Neural crest cell (in vitro differentiated cells): ENCODE measurements around the gene ICAM4. TPM values are rescaled to one million over a fixed set of nuclear protein-coding genes. Genes with fewer than 3 reads are reported as not detected.
A peak's percentile ranks its signal among the peaks of the same experiment; 100 is the strongest.
"Not testable (repeated sequence)": the region's sequence is repeated elsewhere in the genome, so short reads cannot be mapped to it uniquely, and the experiment has no call there.

ENCODE experiments used
- DNase-seq: peaks from one replicate; pipeline ENCODE4 v3.0.0; 2021; ENCODE audit warnings: low read depth, mixed read lengths, low spot score
- H3K27ac Mint-ChIP-seq: one replicate; pipeline ENCODE4 v1.8.0; 2021; ENCODE audit warnings: mild to moderate bottlenecking, mixed read lengths; ENCODE audit not compliant: unreplicated experiment
- H3K27me3 Mint-ChIP-seq: 2 replicates; pipeline ENCODE4 v1.8.0; 2021; ENCODE audit warnings: low read depth, mild to moderate bottlenecking, mixed read lengths
- H3K36me3 Mint-ChIP-seq: 2 replicates; pipeline ENCODE4 v1.8.0; 2021; ENCODE audit warnings: low read depth, mild to moderate bottlenecking, mixed read lengths
- H3K4me1 Mint-ChIP-seq: 2 replicates; pipeline ENCODE4 v1.8.0; 2021; ENCODE audit warnings: mixed read lengths
- H3K4me3 Mint-ChIP-seq: one replicate; pipeline ENCODE4 v1.8.0; 2021; ENCODE audit warnings: mild to moderate bottlenecking, mixed read lengths
- H3K9me3 Mint-ChIP-seq: 2 replicates; pipeline ENCODE4 v1.8.0; 2021; ENCODE audit warnings: mixed read lengths
- long read RNA-seq: library from polyadenylated mRNA; unstranded; transcript quantifications from one replicate; pipeline ENCODE4 v2.0.0, GENCODE V29; 2020
- total RNA-seq: library from RNA; stranded (reverse); gene quantifications from 2 replicates; pipeline ENCODE4 v1.2.1, GENCODE V29; 2021
- TF ChIP-seq, protein P1 (sequence below): fragments of 200-600 bp; sonication (generic); conservative IDR thresholded peaks from 2 replicates; pipeline ENCODE4 v1.5.0; 2021; ENCODE audit warnings: antibody characterized with exemption, mild to moderate bottlenecking

ICAM4 gene, protein sequence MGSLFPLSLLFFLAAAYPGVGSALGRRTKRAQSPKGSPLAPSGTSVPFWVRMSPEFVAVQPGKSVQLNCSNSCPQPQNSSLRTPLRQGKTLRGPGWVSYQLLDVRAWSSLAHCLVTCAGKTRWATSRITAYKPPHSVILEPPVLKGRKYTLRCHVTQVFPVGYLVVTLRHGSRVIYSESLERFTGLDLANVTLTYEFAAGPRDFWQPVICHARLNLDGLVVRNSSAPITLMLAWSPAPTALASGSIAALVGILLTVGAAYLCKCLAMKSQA
- total RNA-seq = not detected in 2 replicates
- long read RNA-seq = 0 reads

- Mint-ChIP-seq H3K27me3 (peaks cover 88% of the 10 kb centered on the region), H3K36me3 (no peaks in the 10 kb centered on the region), H3K27ac (no peak within 1 kb of the TSS), H3K4me1 (peaks cover 15% of the 10 kb centered on the region), H3K4me3 (peak within 1 kb of the TSS; percentile 18), H3K9me3 (no peaks in the 10 kb centered on the region)
- TF ChIP-seq, protein P1, sequence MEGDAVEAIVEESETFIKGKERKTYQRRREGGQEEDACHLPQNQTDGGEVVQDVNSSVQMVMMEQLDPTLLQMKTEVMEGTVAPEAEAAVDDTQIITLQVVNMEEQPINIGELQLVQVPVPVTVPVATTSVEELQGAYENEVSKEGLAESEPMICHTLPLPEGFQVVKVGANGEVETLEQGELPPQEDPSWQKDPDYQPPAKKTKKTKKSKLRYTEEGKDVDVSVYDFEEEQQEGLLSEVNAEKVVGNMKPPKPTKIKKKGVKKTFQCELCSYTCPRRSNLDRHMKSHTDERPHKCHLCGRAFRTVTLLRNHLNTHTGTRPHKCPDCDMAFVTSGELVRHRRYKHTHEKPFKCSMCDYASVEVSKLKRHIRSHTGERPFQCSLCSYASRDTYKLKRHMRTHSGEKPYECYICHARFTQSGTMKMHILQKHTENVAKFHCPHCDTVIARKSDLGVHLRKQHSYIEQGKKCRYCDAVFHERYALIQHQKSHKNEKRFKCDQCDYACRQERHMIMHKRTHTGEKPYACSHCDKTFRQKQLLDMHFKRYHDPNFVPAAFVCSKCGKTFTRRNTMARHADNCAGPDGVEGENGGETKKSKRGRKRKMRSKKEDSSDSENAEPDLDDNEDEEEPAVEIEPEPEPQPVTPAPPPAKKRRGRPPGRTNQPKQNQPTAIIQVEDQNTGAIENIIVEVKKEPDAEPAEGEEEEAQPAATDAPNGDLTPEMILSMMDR = no peak
- no peak for DNase-seq
These were observed at the start of gene ICAM4 for GRCh38 chr19:10286803-10287737. Gene ICAM4, plus strand, starts transcription at chr19:10286955. Its CDS starts 58 bp downstream, at chr19:10287013.

- Mint-ChIP-seq H3K27ac (no peak overlapping the region), H3K9me3 (no peaks in the 10 kb centered on the region), H3K4me3 (no peak overlapping the region), H3K27me3 (no peaks in the 10 kb centered on the region), H3K36me3 (no peaks in the 10 kb centered on the region), H3K4me1 (peaks cover 7% of the 10 kb centered on the region)
- DNase-seq = no peak
- TF ChIP-seq, protein P1 = no peak
These were observed 49.1 kb upstream of the ICAM4 start for GRCh38 chr19:10237702-10238101.

DNA sequence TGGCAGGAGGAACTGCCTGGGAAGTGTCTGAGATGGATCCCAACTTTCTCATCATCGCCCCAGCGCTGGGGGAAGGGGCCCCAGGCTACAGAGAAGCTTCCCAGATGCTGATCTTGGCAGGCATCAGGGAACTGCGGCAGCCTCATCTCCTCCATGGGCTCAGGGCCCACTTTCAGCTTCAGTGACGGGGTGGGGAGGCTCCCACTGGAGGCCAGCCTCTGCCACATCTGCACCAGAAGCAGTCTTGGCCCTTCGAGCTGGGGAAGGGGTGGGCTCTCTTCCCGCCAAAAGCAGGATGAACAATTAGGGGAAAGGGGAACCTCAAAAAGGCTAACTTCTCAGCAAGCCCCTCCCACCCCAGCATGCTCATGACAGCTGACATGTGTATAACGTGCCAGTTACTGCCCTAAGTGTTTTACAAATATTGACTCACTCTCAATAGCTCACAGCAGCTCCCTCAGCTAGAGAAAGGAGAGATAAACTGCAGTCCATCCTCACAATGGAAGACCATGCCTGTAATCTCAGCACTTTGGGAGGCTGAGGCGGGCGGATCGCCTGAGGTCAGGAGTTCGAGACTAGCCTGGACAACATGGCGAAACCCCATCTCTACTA lies 48.5 kb upstream of the ICAM4 start:
- H3K4me3 Mint-ChIP-seq = no peak overlapping the region
- TF ChIP-seq, protein P1 = no peak
- no peaks in the 10 kb centered on the region for H3K27me3 Mint-ChIP-seq
- no peaks in the 10 kb centered on the region for H3K36me3 Mint-ChIP-seq
- no peak for DNase-seq
- H3K4me1 Mint-ChIP-seq = peaks cover 7% of the 10 kb centered on the region
- H3K27ac Mint-ChIP-seq = no peak overlapping the region
- no peaks in the 10 kb centered on the region for H3K9me3 Mint-ChIP-seq

- DNase-seq, H3K36me3 Mint-ChIP-seq: not testable (repeated sequence)
These were observed 44.8 kb upstream of the ICAM4 start for GRCh38 chr19:10241826-10242449.

DNA sequence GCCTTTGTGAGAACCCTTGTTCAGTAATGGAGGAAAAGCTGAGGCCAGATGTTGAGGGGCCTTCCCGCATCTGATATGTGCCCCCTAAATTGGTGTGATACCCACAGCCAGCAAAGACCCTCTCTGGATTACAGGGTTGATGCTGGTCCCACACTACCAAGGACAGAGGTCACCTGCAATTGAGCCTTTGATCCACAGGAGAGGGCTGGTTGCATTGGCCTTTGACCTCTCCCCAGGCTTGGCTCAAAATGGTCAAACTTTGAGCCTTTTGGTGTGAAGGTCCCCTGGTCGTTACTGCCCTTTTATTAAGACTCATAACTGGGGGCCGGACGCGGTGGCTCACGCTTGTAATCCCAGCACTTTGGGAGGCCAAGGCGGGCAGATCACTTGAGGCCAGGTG lies 43.1 kb upstream of the ICAM4 start:
- Mint-ChIP-seq H3K9me3 (no peaks in the 10 kb centered on the region), H3K36me3 (no peaks in the 10 kb centered on the region), H3K27ac (no peak overlapping the region), H3K27me3 (no peaks in the 10 kb centered on the region), H3K4me3 (no peak overlapping the region), H3K4me1 (no peaks in the 10 kb centered on the region)
- no peak for DNase-seq
- TF ChIP-seq, protein P1 = no peak

More at GRCh38 chr19:10241826-10242449, 44.8 kb upstream of the ICAM4 start:
- not testable (repeated sequence) for H3K4me3 Mint-ChIP-seq, H3K4me1 Mint-ChIP-seq, H3K27me3 Mint-ChIP-seq, H3K9me3 Mint-ChIP-seq, H3K27ac Mint-ChIP-seq
